Activated CD4-positive, CD25-positive, alpha-beta regulatory T cell treated with anti-CD3 and anti-CD28 coated beads, Interleukin-2, amount 50 U/mL, for 24 hours (primary cell): ENCODE data around the gene CD72.
"Not testable (repeated sequence)": the region's sequence is repeated elsewhere in the genome, so short reads cannot be mapped to it uniquely, and the experiment has no call there.

Experiments
- ATAC-seq, 2 donors: fragments of 150-1000 bp; cut with Tn5 transposase; one replicate each; pipeline ENCODE4 v1.10.0; 2021; ENCODE audit warnings: mild to moderate bottlenecking in 1 of 2, moderate library complexity in 1 of 2

Gene CD72

DNA sequence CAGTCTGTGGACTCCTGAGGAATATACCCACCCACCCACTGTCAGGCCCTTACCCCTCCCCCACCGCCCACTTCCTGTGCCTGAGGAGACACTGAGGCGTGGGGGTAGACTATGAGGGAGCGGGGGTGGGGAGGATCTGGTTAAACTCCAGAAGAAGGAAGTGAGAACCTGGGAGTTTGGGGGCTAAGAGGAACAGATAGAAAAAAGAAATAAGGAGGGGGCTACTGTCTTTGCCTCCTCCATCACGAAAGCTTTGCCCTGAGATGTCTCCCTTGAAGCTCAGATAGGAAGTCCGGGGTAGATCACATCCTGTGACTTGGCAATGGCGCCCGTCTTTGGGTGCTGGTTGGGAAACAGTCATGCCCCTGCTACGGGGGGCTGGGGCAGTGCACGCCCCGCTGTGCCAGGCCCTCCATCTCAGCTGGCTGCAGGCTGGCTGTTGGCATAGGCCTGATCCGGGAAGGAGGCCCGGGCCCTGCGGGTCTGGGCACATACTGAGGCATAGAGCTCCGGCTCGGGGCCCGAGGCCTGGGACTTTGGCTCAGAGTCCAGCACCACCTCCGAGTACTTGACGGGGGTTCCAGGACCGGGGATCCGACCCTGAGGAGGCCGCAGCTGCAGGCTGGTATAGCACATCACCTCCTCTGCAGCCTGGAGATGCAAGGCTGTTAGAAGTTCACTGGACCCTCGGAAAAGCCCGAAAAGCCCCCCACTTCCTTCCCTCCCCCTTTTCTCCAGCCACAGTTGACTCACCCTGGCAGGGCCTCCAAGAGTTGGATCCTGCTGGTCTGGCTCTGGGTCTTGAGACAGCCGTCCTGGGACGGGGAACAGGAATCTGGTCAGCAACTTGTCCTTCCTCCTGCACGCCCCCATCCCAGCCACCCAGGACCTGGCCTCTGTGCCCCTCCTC is 31.5 kb upstream of the CD72 start:
- no peak for ATAC-seq

DNA sequence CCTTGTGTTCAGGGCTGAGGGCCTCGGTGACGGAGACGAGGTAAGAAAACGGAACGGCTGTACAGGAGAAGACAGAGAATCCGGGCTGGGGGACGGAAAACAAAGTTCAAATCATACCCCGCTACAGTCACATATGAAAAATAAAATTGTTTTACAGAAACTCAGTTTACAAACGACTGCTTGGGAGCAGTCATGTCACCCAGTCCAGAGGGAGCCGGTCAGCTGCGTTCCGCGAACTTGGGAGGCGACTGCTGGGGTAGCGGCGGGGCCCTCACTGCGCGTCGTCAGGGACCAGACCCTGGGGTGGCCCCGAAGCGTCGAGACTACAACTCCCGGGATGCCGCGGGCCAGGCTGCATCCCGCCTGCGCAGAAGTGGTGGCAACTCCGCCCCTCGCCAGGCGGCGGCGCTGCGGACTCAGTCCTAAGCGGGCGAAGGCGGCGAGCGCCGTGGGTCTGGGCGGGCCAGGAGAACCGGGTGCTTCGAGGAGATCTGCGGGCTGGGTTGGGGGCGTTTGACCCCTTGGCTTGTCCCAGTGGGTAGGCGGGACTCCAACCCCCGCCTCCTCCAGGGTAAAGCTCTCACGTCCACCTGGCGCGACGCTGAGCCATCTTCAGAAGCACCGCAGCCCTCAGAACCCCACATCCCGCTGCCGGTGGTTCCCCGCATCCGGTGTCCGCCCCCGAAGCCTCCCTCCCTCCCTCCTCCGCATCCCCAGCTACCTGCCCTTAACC is 28.5 kb upstream of the CD72 start:
- peak; percentile 88 to 90 for ATAC-seq

DNA sequence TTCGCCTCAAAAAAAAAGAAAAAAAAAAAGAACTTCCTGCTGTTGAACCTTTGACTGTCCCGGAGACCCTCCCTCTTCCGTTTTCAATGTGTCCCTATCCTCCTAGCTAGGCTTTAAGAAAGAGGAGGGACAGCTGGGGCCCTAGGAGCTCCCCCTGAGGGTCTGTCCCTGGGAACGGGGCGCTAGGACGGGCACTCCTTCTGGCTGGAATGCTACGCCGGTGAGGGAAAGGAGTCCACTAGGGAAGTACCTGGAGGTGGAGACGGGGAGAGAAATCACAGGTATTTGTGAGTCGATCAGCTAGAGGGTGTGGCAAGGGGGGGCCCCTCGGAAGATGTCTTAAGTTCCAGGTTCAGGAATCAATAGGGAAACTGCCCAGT is 27.9 kb upstream of the CD72 start:
- no peak for ATAC-seq

DNA sequence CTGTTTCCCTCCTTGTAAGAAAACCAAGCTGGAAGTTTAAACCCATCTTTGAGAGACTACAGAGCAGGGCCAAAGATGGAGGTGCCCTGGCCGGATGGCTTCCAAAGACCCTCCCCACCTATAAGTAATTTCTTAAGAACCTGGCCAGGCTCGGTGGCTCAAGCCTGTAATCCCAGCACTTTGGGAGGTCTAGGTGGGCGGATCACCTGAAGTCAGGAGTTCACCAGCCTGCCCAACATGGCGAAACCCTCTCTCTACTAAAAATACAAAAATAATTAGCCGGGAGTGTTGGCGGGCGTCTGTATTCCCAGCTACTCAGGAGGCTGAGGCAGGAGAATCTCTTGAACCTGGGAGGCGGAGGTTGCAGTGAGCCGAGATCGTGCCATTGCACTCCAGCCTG is 27.5 kb upstream of the CD72 start:
- ATAC-seq = not testable (repeated sequence)

DNA sequence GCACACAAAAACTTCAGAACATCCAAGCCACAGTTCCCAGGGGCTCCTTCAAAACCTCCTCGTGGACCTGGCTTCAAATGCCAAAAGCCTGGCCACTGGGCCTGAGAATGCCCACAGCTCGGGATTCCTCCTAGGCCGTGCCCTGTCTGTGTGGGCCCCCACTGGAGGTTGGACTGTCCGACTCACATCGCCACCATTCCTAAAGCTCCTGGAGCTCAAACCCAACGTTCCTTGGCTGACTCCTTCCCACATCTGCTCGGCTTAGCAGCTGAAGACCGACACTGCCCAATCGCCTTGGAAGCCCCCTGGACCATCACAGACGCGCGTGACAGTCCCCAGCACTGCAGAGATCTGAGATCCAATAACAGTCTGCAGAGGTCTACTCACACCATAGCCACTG is 24.8 kb upstream of the CD72 start:
- no peak for ATAC-seq

DNA sequence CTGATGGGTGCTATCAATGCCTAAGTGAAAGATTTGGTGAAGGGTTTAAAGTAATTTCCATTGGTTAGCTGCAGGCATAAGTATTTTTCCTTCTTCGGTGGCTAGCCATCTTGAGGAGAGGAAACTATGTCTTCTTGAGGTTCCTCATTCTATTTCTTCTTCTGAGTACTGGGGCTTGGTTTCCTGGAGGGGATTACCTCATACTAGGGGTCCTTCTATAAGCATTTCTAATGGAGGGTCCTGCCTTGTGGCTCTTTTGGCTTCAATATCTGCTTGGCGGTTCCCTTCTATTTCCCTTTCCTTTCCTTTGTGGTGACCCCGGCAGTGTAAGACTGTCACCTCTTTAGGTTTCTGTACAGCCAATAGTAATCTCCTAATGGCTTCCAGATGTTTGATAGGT is 23.3 kb upstream of the CD72 start:
- ATAC-seq = not testable (repeated sequence)

DNA sequence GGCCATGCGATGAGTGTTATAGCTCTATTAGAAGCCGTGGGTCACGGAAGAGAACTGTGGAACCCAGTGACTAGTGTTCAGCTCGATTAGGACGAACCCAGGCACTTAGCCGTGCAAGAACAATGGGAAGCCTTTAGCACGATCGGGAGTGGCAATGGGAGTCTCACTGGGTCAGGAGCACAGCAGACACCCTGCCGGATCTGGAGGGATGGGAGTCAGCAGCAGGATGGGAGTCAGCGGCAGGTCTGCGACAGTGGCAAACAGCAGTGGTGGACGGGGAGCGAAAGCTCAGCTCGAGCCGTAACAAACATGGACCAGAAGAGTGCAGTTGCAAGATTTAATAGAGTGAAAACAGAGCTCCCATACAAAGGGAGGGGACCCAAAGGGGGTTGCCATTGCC is 22.2 kb upstream of the CD72 start:
- not testable (repeated sequence) for ATAC-seq

DNA sequence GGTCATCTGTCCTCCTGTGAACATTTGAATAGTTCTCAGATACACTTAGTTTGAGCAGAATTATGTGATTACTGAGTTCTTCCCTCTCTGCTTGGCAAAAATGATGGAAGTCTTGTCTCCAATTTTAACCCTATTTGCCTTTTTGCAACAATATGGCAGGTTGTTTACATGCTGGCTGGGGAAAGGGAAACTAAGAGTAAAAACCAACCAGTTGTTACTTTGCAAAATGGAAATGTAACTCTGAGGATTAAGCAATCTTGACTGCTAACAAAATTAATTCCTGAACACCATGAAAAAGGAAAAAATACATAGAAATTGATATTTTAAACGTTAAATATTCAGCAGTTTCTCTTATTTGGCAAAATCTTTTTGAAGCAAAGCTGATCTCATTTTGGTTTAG is 21.4 kb upstream of the CD72 start:
- ATAC-seq = no peak

DNA sequence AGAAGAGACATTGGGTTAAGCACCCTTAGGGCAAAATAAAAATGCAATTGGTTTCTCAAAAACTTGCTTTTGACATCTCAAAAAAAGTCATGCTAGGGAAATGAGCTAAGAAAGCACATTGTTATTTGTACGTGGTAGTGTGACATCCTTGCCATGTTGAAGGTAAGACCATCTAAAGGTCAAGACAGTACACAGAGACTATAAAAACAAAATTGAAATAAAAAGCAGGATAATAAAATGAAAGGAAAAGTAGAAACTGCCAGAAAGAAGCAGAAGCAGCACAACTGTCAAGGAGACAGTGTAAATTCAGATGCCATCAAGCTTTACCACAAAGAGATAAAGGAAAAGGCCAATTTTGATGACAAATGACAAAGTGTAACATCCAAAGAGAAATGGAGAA is 21.0 kb upstream of the CD72 start:
- peak; percentile 58 to 70 for ATAC-seq

DNA sequence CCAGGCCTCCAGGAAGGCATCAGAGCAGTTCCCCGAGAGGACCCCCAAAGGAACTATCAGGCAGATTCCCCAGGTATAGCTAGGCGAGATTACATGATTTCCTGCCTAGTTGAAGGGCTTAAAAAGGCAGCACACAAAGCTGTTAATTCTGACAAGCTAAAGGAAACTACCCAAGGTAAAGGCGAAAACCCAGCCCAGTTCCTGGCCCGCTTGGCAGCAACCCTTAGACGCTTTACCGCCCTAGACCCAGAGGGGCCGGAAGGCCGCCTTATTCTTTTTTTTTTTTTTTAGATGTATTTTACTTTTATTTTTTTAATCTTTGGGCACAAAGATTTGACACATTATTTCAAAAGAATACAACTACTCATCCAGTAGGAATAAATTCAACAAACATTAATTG is 20.5 kb upstream of the CD72 start:
- not testable (repeated sequence) for ATAC-seq

DNA sequence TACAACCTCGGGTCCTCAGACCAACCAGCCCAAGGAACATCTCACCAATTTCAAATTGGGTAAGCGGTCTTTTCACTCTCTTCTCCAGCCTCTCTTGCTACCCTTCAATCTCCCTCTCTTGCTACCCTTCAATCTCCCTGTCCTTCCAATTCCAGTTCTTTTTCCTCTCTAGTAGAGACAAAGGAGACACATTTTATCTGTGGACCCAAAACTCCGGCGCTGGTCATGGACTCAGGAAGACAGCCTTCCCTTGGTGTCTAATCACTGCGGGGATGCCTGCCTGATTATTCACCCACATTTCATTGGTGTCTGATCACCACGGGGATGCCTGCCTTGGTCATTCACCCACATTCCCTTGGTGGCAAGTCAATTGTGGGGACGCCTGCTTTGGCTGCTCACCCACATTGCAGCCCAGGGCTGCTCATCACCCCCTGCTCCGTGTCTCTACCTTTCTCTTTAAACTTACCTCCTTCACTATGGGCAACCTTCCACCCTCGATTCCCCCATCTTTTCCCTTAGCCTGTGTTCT is 19.3 kb upstream of the CD72 start:
- not testable (repeated sequence) for ATAC-seq

DNA sequence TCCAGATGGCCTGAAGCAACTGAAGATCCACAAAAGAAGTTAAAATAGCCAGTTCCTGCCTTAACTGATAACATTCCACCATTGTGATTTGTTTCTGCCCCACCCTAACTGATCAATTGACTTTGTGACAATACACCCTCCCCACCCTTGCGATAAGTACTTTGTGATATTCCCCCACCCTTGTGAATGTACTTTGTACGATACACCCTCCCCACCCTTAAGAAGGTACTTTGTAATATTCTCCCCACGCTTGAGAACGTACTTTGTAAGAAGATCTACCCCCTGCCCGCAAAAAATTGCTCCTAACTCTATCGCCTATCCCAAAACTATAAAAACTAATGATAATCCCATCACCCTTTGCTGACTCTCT is 18.6 kb upstream of the CD72 start:
- not testable (repeated sequence) for ATAC-seq

DNA sequence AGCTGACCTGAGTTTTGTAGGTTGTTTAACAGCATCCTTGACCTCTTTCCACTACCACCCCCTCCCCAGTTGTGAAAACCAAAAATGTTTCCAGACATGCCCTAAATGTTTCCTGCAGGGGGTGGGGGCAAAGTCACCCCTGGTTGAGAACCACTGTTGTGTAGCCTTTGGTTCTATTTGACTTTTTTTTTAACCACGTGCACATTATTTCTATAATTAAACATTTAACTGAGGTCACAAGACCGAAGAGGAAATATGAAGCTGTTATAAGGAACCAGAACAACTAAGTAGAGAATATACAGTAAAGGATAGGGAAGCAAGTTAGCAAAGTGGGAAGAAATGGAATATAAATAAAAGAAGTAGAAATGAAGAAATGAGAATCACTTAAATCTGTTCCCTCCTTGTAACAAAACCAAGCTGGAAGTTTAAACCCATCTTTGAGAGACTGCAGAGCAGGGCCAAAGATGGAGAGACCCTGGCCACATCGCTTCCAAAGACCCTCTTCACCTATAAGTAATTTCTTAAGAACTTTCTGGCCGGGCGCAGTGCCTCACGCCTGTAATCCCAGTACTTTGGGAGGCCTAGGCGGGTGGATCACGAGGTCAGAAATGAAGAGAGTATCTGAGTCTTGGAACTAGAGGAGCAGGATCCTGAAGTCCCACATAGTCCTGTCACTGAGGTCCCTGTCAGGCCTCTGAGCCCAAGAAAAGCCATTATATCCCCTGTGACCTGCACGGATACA is 18.1 kb upstream of the CD72 start:
- ATAC-seq = no peak

DNA sequence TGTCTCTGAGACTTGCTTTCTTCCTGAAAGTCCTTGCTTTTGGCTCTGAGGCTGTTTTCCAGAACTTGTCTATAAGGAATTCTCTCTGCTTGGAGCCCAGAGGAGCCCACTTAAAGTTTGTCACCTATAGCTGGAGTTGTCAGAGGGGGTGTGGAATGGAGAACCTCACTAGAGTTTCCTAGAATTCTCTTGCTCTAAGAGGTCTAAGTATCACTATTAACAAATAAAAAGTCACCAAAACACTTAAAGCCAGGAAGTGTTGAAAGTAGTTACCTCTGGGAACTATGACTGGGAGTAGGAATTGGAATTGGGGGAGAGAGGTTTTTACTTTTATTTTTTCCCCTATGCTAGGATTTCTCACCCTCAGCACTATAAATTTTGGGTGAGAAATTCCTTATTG is 17.5 kb upstream of the CD72 start:
- no peak for ATAC-seq

DNA sequence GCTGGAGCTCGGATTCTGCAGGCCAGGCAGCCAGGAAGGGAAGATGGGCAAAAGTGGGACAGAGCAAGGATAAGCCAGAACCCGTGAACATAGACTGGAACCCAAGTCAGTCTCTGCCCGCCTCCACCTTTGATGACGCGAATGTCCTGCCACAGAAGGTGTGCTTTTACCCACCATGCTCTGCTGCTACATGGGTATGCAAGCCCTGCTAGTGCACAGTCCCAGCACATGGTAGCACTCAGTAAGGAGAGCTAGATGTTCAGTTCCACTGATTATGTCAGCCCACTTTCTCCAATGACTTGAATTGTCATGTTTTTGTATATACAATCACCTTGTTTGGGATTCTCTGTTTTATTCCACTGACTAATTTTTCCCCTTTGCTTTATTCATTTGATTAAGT is 11.4 kb upstream of the CD72 start:
- no peak for ATAC-seq

DNA sequence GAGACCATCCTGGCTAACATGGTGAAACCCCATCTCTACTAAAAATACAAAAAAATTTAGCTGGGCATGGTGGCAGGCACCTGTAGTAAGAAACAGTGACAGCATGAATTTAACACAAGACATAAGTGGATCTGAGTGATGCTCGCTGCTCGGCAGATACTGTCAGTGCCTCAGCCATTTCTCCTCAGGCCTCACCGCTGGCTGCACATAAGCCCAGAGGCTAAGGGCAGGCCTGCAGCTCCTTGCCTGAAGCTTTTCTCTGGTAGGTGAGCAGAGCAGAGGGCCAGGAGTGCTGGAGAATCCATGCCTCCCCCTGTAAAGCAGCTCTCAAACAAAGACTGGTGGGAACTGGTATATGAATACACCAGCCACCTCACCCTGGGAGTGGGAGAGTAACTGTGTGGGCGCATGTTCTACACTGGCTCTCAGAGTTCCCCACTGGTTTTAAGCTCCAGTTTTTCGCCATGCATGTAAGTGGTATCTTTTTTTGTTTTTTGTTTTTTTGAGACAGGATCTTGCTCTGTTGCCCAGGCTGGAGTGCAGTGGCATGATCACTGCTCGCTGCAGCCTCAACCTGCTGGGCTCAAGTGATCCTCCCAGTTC is 10.3 kb upstream of the CD72 start:
- ATAC-seq = no peak

DNA sequence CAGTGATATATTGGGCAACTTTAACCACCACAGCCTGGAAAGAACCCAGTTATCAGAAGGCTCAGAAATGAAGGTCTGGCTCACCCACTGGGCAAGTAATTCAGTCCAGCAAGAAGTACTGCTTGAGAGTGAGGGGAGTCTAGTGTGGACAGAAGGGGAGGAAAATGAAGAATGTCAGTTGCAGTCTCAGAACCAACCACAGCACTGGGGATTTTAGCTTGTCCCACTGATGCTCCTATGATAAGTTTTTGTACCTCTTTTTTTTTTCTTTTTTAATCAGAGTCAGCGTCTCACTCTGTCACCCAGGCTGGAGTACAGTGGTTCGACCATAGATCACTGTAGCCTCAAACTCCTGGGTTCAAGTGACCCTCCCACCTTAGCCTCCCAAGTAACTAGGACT is 9.4 kb upstream of the CD72 start:
- ATAC-seq = no peak

DNA sequence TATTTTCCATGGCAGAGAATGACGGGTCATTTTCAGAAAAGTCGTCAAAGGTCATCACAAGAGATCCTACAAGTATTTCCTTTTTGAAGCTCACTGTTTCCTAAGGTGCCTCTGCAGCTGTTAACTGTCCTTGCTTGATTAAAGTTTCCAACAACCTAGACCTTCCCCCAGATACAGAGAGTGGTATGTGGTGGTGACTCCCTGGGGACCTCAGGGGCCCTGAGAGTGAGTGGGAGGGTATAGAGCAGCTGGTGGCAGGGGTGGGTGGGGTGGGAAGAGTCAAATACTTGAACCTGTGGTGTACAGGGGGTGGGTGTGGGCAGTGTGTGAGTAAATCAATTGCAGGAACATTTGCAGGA is 1.6 kb upstream of the CD72 start:
- ATAC-seq = peak; percentile 69 to 73

DNA sequence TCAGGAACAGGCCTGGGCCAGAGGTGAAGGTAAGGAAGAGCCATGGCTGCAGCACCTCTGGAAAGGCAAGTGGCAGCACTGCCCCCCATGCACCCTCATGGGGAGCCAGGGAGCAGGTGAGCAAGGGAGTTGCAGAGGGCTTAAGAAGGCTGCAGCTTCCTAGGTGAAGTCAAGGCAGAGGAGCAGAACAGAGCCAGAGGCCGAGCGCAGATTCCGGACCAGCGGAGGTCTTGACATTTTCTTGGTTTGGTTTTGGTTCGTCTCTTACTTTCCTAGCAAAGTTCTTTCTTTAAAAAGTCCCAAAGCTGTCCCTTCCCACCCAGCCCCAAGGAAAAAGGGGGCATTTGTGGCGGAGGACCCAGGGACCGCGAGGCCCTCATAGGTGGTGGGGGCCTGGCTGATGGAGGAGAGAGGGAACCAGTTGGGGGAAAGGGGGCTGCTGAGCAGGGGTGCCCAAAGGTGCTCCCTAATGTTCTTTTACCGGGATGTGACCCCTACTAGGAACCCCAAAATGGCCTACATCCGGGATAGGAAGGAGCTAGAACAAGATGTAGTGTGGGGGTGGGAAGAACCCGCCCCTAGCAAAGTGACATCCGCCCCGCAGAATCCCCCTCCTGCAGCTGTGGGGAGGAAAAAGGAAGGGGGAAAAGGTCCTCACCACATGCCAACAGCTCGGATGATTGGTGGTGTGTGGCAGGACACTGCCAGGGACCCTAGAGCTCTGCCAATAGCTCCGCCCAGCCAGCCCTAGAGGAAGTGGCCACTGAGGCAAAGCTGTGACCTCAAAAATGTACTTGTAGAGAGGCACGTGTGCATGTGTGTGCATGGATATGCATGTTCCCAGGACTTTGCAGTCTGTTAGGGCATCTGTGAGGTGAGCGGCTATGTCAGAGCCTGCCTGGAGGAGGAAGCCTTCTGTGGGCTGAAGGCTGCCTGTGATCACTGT is 914 bp upstream of the CD72 start:
- ATAC-seq = peak; percentile 58 to 61

DNA sequence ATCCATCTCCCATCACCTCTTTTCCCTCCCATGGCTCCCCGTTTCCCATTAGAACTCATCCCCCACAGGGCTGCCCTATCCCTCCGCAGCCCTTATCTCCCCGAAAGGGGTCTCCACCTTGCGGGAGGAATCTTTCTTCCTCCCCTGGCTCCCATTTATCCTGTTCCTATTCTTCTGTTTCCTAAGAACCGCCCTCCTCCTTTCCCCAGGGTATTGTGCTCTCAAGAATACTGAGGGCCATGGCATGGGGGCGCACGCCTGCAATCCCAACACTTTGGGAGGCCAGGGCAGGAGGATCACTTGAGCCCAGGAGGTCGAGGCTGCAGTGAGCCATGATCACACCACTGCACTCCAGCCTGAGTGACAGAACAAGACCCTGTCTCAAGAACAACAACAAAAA is 665 bp downstream of the CD72 start:
- ATAC-seq = no peak

DNA sequence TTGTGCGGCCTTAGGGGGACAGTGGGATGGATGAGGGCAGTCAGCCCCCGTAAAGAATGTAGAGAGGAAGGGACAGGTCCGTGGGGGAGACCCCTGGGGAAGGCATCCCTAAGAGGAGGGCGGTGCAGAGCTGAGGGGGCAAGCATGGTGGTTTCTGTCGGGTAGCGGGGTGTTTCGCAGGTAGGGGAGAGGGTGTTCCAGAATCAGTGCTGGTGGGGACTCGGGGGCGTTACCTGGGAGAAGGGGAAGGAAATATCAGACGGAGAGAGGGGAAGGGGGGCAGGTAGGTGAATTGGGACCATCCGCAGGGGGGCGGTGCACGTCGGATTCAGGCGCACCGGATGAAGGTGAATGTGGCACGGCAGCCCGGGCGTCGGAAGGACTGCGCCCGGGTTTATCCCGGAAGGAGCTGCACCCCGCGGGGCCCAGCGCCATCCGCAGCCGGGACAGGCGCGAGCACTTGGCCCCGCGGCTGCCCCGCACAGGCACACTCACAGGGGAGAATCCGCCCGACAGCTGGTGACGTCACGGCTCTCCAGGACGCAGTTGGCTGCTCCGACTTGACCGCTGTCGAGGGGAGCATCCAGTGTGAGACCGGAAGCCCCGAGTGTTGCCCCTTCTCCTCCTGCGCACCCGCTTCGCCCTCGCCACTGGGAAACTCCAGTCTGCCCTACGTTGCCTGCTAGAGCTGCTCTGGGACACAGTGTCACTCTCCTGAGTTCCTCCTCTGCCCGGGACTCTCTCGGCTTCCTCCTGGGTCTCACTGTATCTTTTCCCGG is 1.3 kb downstream of the CD72 start:
- ATAC-seq = peak; percentile 58 to 60
